Suppressor macrophage treated with lipopolysaccharide for 1 hour (primary cell): Measurements from ENCODE around the gene LANCL2.
"Not testable (repeated sequence)": the region's sequence is repeated elsewhere in the genome, so short reads cannot be mapped to it uniquely, and the experiment has no call there.

Experiments
- DNase-seq, 3 donors: peaks; one replicate each; pipeline ENCODE4 v3.0.0-alpha.2; 2020 to 2022

Gene LANCL2

DNA sequence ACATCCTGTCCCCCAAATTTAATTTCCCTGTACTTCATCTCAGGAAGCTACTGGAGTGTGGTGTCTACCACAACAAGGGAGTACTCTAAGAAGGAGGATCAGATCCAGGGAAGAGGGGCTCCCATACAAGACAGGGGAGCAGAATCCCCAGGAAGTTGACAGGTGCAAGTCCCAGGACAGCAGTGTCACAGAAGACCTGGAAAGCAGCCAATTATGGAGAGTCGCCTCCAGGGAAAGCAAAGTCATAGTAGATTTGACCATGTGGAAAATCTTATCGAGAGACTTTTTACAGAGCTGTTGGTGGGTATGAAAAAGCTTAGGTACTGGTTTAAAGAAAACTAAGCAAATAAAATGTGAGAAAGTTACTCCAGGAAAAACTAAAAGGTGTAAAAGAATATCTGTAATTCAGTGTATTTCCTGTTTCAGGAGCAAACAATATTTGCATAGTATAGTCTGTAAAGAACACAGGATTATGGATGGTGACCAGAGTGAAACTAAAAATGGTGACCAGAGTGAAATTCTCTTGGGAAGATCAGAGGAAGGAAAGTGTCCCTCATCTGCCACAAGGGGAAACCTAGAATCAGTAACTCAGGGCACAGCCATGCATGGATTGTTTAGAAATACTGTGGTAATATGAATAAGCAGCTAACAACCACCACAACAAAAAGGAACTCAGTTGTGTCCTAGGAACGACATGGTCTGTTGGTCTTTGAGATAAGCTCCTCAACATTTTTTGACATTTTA is 44.5 kb downstream of the LANCL2 start:
- DNase-seq: no peak

GRCh38 chr7:55410667-55411239 is 45.6 kb downstream of the LANCL2 start:
- no peak for DNase-seq

- no peak for DNase-seq
Observed at GRCh38 chr7:55411844-55412243, 46.7 kb downstream of the LANCL2 start.

DNA sequence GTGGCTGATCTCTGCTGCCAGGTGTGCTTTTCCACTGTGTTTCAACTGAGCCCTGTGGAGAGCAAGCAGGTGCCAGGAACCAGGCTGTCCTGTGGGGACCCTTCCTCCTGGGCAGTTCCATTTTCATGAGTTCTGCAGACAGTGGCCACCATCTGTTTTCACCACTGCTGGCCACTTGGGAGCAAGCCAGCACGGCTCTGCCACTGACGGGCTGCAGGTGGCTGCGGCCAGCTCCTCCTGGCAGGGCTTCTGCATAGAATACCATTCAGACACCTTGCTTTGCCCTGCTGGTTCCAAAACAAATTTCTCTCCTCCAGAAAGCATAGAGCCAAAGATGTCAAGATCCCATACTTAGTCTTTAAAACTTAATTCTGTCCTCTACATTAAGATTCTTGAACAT is 48.3 kb downstream of the LANCL2 start:
- DNase-seq: no peak

DNA sequence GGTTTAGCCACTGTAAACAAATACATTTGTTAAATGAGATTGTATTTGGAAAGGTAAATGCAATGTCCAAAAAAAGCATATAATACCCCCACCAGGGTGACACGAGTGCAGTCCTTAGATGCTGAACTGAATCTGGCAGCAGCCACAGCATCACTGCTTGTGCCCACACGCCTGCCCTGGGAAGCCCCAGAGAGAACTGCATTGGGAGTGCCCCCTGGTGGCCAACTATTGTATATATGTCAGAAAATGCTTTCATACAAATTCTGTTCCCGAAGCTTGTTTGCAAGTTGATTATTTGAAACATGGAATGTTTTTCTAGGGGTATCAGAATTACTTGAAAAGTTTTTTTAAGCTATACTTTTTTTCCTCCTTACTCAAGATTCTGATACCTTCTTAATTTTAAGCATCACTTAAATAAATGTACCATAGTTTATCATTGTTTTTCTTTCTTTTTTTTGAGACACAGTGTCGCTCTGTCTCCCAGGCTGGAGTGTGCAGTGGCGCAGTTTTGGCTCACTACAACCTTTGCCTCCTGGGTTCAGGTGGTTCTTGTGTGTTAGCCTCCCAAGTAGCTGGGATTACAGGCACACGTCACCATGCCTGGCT is 50.1 kb downstream of the LANCL2 start:
- peak; percentile 84 to 94 (median 93) for DNase-seq

DNA sequence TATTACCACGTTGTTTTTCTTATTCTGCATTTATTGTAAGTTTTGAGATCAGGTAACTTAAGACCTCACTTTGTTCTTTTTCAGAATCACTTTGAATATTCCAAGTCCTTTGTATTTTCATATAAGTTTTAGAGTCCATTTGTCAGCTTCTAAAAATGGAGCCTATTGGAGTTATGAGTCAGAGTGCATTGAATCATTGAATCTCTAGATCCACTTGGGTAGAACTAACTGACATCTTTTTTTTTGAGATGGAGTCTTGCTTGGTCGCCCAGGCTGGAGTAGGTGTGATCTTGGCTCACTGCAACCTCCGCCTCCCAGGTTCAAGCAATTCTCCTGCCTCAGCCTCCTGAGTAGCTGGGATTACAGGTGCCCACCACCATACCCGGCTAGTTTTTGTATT is 52.3 kb downstream of the LANCL2 start:
- not testable (repeated sequence) for DNase-seq

- no peak for DNase-seq
Observed at GRCh38 chr7:55420530-55420929, 55.4 kb downstream of the LANCL2 start.

DNA sequence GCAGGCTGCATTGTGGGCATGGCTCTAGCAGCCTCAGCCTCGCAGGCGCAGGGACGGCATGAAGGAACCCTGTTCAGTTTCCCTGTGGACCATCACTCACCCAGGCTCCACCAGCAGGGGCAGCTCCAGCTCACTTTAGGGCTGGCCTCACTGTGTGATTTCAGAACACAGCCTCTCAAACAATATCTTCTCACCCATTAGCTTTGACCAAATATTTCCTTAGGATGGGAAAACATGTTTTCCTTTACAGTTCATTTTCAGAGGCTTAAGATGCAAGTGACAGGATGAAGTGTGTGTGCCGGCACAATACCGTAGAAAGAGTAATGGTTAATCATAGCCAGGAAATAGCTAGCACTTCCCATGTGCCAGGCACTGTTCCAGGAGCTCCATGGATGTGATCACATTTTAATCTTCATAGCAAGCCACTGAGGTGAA is 58.2 kb downstream of the LANCL2 start:
- DNase-seq: no peak

GRCh38 chr7:55423891-55424290 is 58.8 kb downstream of the LANCL2 start:
- DNase-seq: no peak

DNA sequence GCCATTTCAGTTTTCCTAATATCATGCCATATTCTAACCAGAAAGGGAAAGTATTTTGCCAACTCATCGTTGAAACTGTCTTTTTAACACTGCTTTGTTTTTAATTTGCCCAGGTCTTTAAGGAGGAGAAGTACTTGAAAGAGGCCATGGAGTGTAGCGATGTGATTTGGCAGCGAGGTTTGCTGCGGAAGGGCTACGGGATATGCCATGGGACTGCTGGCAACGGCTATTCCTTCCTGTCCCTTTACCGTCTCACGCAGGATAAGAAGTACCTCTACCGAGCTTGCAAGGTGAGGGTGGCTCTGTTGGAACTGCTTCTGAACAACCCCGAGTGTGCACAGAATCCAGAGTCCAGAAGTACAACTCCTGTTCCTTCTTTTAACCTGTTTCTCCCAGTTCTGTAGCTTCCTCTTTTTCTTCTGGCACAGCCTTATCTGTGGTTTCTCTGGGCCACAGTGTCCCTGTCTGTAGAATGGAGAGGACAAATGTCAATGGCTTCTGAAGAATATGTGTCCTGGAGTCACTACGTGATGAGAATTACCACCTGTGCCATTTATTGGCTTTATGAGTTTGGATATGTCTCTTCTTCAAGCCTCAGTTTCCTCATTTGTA is 60.1 kb downstream of the LANCL2 start:
- no peak for DNase-seq

- no peak for DNase-seq
Observed at GRCh38 chr7:55426676-55427075, 61.5 kb downstream of the LANCL2 start.

- DNase-seq: no peak
Observed at GRCh38 chr7:55427342-55427741, 62.2 kb downstream of the LANCL2 start.

DNA sequence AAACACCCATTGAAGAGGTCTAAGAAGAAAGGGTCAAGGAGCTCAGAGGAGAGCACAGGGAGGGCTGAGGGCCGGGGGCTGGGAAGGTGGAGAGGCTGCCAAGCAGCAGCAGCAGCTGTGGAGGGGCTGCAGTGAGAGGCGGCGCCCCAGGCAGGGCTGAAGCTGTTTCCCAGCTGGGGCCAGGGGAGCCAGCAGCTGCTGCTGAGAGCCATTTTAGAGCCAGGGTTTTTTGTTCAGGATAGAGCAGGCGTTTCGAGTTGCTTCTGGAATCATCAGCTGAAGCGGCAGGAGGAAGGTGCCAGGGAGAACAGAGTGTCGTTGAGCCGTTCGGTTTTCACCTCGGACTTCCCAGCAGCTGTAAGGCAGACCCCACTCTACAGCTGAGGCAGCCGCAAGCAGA is 62.7 kb downstream of the LANCL2 start:
- DNase-seq: no peak

DNA sequence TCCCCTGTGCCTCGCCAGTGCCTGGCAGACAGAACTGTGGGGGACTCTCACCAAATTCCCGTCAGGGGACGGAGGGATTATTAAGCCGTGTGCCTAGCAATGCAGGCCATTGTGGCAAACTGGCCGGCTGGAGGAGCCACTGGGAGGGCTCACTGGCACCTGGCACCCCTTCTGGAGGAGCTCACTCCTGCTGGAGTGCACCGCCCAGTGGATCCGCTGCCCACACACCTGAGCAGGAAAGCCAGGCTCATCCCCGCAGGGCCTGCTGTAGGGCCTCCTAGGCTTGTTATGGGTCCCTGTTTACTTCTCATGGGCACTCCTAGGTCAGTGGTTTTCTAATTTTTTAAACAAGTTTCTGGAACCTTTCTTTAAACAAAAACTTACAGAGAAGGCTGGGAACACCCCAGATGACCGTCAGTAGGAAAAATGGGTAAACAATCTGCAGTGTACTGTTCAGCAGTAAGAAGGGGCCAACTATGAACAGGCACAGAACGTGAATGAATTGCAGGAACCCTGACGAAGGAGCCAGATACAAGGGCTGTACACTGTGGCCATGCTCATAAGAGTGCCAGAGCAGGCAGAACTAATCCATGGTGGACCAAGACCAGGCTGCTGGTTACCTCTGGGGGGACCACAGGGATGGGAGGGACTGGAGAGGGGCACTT is 64.8 kb downstream of the LANCL2 start:
- no peak for DNase-seq

DNA sequence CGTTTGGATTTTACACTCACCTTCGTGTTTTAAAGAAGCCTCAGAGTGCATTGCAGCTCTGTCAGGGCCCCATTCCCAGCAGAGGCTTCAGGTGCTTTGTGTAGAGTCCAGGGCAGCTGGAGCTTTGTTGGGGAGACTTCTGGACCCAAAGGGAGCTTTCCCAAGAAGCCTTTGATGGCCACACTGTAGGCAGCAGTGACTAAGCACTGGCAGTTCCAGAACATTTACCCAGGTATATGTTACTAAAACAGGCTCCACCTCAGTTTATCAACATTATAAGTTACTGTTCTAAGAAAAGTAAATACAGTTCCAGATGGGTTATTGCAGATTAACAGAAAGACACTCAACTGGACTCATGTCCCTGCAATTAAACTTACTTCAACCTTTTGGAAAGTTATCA is 66.8 kb downstream of the LANCL2 start:
- DNase-seq: no peak

GRCh38 chr7:55432506-55432905 is 67.4 kb downstream of the LANCL2 start:
- DNase-seq: no peak

- DNase-seq: peak; percentile 17 to 25 (median 21)
Observed at GRCh38 chr7:55432939-55433784, 68.0 kb downstream of the LANCL2 start.

GRCh38 chr7:55435466-55435865 is 70.3 kb downstream of the LANCL2 start:
- no peak for DNase-seq

DNA sequence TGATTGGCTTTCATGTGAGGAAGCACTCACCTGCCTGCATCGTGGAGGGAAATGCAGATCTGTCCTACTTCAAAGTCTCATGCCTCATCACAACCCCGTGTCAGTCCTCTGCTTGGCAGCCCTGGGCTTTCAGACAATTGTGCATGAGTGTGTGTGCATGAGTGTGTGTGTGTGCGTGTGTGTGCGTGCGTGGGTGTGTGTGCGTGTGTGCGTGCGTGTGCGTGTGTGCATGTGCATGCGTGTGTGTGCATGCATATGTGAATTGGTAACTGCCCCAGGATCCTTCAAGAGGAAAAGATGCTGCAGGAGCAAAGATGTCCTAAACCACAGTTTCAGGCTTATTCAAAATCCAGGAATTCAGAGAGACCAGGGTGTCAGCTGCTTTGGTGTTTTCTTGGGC is 71.3 kb downstream of the LANCL2 start:
- DNase-seq: no peak

DNA sequence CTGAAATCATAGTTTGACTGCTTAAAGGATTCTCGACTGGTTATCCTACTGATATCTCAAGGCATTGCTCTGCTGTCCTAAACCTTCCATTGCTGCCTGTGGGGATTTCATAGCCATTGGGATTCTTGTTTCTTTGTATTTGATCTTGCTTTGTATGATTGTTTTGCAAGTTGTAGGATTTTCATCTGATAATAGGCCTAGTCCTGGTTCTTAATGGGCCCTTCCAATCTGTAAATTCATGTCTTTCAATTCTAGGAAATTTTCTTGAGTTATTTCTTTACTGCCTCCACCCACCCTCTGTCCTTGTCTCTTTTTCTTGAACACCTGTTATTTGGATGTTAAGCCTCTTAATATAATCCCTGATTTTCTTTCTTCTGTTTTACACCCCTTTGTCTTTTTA is 72.2 kb downstream of the LANCL2 start:
- no peak for DNase-seq

GRCh38 chr7:55438085-55438756 is 73.1 kb downstream of the LANCL2 start:
- DNase-seq: no peak
